IPS-18c (cell line): Measurements from ENCODE around the gene CXCL5.

Experiments used
- H3K4me3 ChIP-seq: 2 replicates; pipeline ENCODE4 v1.7.0; 2013; ENCODE audit warnings: low read depth, mild to moderate bottlenecking, low read length, moderate library complexity; ENCODE audit not compliant: insufficient read depth
- H3K9me3 ChIP-seq: one replicate; pipeline ENCODE4 v1.6.1; 2013; ENCODE audit warnings: mild to moderate bottlenecking, low read length, moderate library complexity; ENCODE audit not compliant: control insufficient read depth, insufficient read depth

CXCL5 gene

DNA sequence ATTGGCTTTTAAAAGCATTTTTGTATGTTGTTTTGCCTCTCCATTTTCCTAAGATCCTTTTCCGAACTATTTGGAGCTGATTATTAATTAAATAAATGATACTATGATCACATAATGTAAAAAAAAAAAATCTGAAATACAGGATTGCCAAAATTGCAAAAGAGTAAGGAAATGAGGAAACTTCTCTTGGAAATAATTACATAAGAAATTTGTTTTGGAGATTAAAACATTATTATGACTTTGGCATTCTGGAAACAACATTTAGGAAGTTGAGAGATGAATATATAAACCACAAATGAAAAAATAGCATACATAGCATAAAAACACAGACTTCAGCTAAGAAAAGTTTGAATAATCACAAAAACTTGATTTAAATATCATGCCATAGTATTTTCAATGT lies 50.2 kb downstream of the CXCL5 start:
- Histone ChIP-seq H3K4me3 (no peak overlapping the region), H3K9me3 (no peaks in the 10 kb centered on the region)

GRCh38 chr4:73947239-73947985 lies 51.1 kb downstream of the CXCL5 start:
- H3K4me3 ChIP-seq = no peak overlapping the region
- H3K9me3 ChIP-seq = no peaks in the 10 kb centered on the region

GRCh38 chr4:73945674-73946449 lies 52.6 kb downstream of the CXCL5 start:
- H3K4me3 ChIP-seq = no peak overlapping the region
- no peaks in the 10 kb centered on the region for H3K9me3 ChIP-seq
